Measurements from ENCODE around the gene ELOF1.

DNA sequence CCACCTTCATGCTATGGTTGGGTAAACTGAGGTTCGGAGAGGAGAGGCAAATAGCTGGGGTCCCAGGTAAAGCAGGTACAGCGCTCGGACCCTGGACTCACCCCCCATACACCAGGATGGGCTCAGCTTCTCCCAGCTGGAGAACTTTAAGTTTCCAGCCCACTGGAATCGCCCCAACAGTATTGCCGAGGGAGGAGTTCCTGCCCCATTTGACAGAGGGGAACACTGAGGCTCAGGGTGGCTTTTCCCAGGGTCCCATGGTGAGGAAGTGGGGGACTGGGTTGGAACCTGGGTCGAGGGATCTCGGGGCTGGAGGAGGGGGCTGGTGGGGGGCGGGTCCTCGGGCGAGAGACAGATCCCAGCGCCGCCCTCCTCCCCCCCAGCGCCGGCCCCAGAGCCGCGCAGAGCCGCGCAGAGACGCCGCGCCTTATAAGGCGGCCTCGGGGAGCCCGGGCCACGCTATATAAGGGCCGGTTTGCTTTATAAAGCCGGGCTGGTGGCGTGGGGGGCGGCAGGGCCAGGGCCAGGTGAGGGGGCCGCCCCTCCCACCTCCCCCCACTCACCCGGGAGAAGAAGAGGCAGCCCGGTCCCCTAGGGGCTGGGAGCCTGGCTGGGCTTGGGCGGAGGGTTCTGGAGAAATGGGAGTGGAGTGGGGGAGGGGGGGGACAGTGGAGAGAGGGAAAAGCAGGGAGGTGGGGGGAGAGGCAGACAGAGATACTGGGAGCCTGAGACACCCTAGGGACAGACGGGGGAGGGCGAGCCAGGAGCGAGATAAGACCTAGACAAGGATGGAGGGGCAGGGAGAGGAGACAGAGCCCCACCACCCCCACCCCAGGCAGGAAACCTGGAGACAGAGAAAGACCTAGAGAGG, 19.3 kb downstream of the ELOF1 start:
- TF ChIP-seq, protein P1, sequence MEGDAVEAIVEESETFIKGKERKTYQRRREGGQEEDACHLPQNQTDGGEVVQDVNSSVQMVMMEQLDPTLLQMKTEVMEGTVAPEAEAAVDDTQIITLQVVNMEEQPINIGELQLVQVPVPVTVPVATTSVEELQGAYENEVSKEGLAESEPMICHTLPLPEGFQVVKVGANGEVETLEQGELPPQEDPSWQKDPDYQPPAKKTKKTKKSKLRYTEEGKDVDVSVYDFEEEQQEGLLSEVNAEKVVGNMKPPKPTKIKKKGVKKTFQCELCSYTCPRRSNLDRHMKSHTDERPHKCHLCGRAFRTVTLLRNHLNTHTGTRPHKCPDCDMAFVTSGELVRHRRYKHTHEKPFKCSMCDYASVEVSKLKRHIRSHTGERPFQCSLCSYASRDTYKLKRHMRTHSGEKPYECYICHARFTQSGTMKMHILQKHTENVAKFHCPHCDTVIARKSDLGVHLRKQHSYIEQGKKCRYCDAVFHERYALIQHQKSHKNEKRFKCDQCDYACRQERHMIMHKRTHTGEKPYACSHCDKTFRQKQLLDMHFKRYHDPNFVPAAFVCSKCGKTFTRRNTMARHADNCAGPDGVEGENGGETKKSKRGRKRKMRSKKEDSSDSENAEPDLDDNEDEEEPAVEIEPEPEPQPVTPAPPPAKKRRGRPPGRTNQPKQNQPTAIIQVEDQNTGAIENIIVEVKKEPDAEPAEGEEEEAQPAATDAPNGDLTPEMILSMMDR (IDR thresholded peaks at IDR 0.05; ENCODE audit: insufficient read depth, low read depth, low read length) = no peak
- TF ChIP-seq EZH2 (IDR thresholded peaks at IDR 0.05; ENCODE audit: insufficient read depth, low read length) = no peak
